Rectal smooth muscle tissue (tissue), 1 donor: ENCODE measurements around the gene OSBPL6.
"Not testable (repeated sequence)": the region's sequence is repeated elsewhere in the genome, so short reads cannot be mapped to it uniquely, and the experiment has no call there.

Experiments used
- H3K27ac ChIP-seq: one replicate; pipeline ENCODE4 v1.7.0; 2013; ENCODE audit warnings: low read depth, low read length, inconsistent platforms
- H3K27me3 ChIP-seq: one replicate; pipeline ENCODE4 v1.7.0; 2013; ENCODE audit warnings: low read length; ENCODE audit not compliant: control insufficient read depth, insufficient read depth
- H3K36me3 ChIP-seq: one replicate; pipeline ENCODE4 v1.7.0; 2013; ENCODE audit warnings: low read length; ENCODE audit not compliant: control insufficient read depth, insufficient read depth
- H3K4me1 ChIP-seq: one replicate; pipeline ENCODE4 v1.7.0; 2013; ENCODE audit warnings: low read length; ENCODE audit not compliant: control insufficient read depth, insufficient read depth
- H3K4me3 ChIP-seq: one replicate; pipeline ENCODE4 v1.7.0; 2013; ENCODE audit warnings: low read length
- H3K9ac ChIP-seq: one replicate; pipeline ENCODE4 v1.7.0; 2013; ENCODE audit warnings: low read length

Gene OSBPL6

GRCh38 chr2:178391701-178392100, 197.4 kb downstream of the OSBPL6 start:
- no peaks in the 10 kb centered on the region for H3K27me3 ChIP-seq
- H3K4me1 ChIP-seq = no peaks in the 10 kb centered on the region
- no peak overlapping the region for H3K4me3 ChIP-seq
- H3K9ac ChIP-seq = no peak overlapping the region
- H3K27ac ChIP-seq = no peak overlapping the region
- no peaks in the 10 kb centered on the region for H3K36me3 ChIP-seq

DNA sequence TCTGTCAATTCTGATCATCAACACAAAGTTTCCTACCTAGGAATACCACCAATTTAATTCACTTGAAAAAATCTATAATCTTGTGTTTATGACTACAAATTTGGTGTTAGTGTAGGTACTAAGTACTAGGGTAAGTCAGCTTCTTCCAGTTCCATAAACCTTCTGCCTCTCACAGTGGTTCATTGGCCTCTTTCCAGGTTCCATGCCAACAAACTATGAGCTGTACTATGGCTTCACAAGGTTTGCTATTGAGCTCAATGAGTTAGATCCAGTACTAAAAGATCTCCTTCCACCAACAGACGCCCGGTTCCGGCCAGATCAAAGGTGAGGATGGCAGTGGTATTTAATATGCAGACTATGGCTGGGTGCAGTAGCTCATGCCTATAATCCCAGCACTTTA, 197.9 kb downstream of the OSBPL6 start:
- Histone ChIP-seq H3K27me3 (no peaks in the 10 kb centered on the region), H3K4me3 (no peak overlapping the region)

DNA sequence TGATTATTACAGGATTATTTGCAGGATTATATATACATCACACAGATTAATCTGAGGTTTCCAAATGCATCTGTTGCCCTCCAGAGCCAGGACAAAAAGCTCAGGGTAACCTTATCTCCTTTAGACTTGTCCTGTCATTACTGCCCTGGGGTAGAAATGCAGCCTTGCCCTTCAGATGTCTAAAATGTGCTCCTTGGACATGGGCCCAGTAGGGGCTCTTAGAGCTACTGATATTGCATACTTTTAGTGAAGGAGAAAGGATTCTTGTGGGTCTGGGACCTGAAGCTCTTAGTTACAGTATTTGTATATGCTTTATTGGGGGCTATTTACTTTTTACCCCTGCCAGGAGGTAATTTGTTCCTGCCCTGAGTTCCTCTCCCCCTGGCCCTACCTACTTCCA, 200.5 kb downstream of the OSBPL6 start:
- no peak overlapping the region for H3K27ac ChIP-seq

More for the DNA sequence above, 197.9 kb downstream of the OSBPL6 start:
- no peaks in the 10 kb centered on the region for H3K4me1 ChIP-seq
- no peak overlapping the region for H3K9ac ChIP-seq
- H3K27ac ChIP-seq = no peak overlapping the region
- H3K36me3 ChIP-seq = no peaks in the 10 kb centered on the region

DNA sequence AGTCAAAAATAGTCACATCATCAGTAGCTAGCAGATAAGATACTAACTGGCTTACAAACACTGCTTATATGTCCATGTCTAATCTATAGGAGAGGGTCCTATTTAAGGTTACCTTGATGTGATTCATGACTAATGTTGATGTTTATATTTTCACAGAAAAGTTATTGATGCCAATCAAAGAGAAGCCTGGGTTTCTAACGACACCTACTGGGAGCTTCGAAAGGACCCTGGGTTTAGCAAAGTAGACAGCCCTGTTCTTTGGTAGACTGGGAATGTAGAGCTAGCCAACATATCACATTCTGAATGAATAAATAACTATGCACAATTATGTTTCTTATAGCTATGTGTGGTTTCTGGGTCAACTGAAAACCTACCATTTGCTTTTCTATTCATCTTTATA, 201.0 kb downstream of the OSBPL6 start:
- Histone ChIP-seq H3K9ac (no peak overlapping the region), H3K36me3 (no peaks in the 10 kb centered on the region), H3K27ac (no peak overlapping the region), H3K4me3 (no peak overlapping the region), H3K4me1 (no peaks in the 10 kb centered on the region), H3K27me3 (no peaks in the 10 kb centered on the region)

More for the DNA sequence above, 200.5 kb downstream of the OSBPL6 start:
- Histone ChIP-seq H3K36me3 (no peaks in the 10 kb centered on the region), H3K4me1 (no peaks in the 10 kb centered on the region), H3K27me3 (no peaks in the 10 kb centered on the region), H3K9ac (no peak overlapping the region), H3K4me3 (no peak overlapping the region)

GRCh38 chr2:178395941-178396570, 201.7 kb downstream of the OSBPL6 start:
- Histone ChIP-seq H3K4me1 (no peaks in the 10 kb centered on the region), H3K27me3 (no peaks in the 10 kb centered on the region), H3K27ac (no peak overlapping the region), H3K36me3 (no peaks in the 10 kb centered on the region), H3K4me3 (no peak overlapping the region), H3K9ac (no peak overlapping the region)

DNA sequence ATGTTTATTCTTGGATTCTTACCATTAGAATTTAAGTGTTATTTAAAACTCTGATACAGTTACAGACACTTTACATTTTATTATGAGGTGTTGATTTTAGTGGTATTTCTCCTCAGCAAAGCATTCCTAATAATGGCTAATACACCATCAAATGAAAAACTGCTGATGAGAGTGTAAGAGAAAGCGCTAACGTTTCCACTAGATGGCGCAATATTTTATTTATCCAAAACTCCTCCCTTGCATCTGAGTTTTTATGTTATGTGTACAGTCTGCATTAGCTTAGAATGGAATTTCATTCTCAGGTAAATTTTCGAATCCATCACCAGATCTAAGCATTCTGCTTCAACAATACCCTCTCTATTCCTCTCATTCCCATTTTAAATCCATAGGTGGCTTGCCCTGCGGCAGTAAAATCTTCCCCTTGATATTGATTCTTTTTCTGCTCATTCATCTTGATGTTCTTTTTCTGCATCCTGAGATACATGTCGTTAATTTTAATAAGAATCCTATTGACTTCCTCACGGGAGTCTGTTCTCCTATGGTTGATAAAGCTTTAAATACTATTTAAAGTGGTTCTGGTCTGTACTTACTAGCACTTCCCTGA, 202.8 kb downstream of the OSBPL6 start:
- Histone ChIP-seq H3K4me1 (no peaks in the 10 kb centered on the region), H3K4me3 (no peak overlapping the region), H3K36me3 (no peaks in the 10 kb centered on the region), H3K27me3 (no peaks in the 10 kb centered on the region), H3K27ac (no peak overlapping the region), H3K9ac (no peak overlapping the region)

DNA sequence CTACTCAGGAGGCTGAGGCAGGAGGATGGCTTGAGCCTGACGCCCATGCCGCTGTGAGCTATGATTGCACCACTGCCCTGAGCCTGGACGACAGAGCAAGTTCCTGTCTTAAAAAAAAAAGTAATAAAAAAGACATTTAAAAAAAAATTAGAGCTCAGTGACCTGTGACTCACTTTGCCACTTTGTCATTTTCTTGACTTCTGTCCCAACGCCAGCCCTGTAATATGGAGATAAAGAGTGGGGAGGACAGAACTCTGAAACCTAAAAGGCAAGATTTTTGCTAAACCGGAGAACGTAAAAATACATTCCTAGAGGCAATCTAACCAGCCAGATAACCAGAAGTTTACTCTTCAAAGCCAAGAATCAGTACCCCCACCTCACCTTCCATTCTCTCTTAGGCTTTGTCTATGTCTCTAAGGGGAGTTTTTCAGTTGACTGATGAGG, 207.7 kb downstream of the OSBPL6 start:
- Histone ChIP-seq H3K4me3 (no peak overlapping the region), H3K27me3 (no peaks in the 10 kb centered on the region), H3K36me3 (no peaks in the 10 kb centered on the region), H3K9ac (no peak overlapping the region), H3K4me1 (no peaks in the 10 kb centered on the region), H3K27ac (no peak overlapping the region)

GRCh38 chr2:178403671-178404306, 209.5 kb downstream of the OSBPL6 start:
- H3K27ac ChIP-seq = no peak overlapping the region

GRCh38 chr2:178404368-178404767, 210.1 kb downstream of the OSBPL6 start:
- no peak overlapping the region for H3K27ac ChIP-seq
- no peaks in the 10 kb centered on the region for H3K4me1 ChIP-seq
- no peak overlapping the region for H3K4me3 ChIP-seq
- no peaks in the 10 kb centered on the region for H3K27me3 ChIP-seq
- H3K36me3 ChIP-seq = no peaks in the 10 kb centered on the region
- no peak overlapping the region for H3K9ac ChIP-seq

More at GRCh38 chr2:178403671-178404306, 209.5 kb downstream of the OSBPL6 start:
- Histone ChIP-seq H3K27me3 (no peaks in the 10 kb centered on the region), H3K4me1 (no peaks in the 10 kb centered on the region), H3K9ac (no peak overlapping the region), H3K36me3 (no peaks in the 10 kb centered on the region), H3K4me3 (no peak overlapping the region)

GRCh38 chr2:178409261-178409660, 214.9 kb downstream of the OSBPL6 start:
- no peaks in the 10 kb centered on the region for H3K27me3 ChIP-seq
- H3K4me1 ChIP-seq = no peaks in the 10 kb centered on the region
- H3K4me3 ChIP-seq = no peak overlapping the region
- H3K27ac ChIP-seq = no peak overlapping the region
- no peak overlapping the region for H3K9ac ChIP-seq
- no peaks in the 10 kb centered on the region for H3K36me3 ChIP-seq

- Histone ChIP-seq H3K9ac (no peak overlapping the region), H3K27me3 (no peaks in the 10 kb centered on the region), H3K4me3 (no peak overlapping the region), H3K27ac (no peak overlapping the region), H3K4me1 (no peaks in the 10 kb centered on the region), H3K36me3 (no peaks in the 10 kb centered on the region)
Measured at GRCh38 chr2:178412047-178412446, 217.7 kb downstream of the OSBPL6 start.

GRCh38 chr2:178412453-178412852, 218.1 kb downstream of the OSBPL6 start:
- H3K27ac ChIP-seq, H3K27me3 ChIP-seq, H3K4me1 ChIP-seq, H3K9ac ChIP-seq, H3K4me3 ChIP-seq, H3K36me3 ChIP-seq: not testable (repeated sequence)
